ENCODE results near the gene HLCS. TPM values are rescaled to one million over a fixed set of nuclear protein-coding genes. Genes with fewer than 3 reads are reported as not detected.

The HLCS gene
- total RNA-seq, 1 donor from 2014 or later = 20.2 TPM

DNA sequence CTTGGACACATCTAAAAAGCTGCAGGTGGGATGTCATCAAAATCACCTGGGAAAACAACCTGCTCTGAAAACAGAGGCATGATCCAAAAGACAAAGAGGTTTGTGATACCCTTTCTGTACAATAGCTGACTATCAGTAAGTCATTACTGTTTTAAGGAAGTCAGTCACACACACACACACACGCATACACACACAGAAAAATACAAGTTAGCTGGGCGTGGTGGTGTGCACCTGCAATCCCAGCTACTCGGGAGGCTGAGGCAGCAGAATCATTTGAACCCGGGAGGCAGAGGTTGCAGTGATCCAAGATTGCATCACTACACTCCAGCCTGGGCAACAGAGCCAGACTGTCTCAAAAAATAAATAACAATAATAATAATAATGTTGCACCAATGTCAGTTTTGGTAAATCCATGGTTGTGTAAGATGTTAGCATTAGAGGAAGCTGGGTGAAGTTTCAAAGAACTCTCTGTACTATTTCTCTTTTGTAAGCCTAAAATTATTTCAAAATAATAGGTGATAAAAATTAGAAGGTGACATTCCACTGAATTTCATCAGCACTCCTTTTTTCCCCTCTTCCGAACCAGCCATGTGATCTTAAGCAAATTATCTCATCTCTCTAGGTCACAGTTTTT lies 9.9 kb upstream of the HLCS start:
- H3K4me1 Mint-ChIP-seq = peaks cover 12% of the 10 kb centered on the region
- H3K27me3 Mint-ChIP-seq (ENCODE audit: low read depth) = peaks cover 9% of the 10 kb centered on the region
- no peak for DNase-seq (ENCODE audit: low spot score in 2 of 2, unreplicated experiment in 2 of 2)
- H3K27ac Mint-ChIP-seq = no peak overlapping the region
- TF ChIP-seq, protein P1, sequence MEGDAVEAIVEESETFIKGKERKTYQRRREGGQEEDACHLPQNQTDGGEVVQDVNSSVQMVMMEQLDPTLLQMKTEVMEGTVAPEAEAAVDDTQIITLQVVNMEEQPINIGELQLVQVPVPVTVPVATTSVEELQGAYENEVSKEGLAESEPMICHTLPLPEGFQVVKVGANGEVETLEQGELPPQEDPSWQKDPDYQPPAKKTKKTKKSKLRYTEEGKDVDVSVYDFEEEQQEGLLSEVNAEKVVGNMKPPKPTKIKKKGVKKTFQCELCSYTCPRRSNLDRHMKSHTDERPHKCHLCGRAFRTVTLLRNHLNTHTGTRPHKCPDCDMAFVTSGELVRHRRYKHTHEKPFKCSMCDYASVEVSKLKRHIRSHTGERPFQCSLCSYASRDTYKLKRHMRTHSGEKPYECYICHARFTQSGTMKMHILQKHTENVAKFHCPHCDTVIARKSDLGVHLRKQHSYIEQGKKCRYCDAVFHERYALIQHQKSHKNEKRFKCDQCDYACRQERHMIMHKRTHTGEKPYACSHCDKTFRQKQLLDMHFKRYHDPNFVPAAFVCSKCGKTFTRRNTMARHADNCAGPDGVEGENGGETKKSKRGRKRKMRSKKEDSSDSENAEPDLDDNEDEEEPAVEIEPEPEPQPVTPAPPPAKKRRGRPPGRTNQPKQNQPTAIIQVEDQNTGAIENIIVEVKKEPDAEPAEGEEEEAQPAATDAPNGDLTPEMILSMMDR (IDR thresholded peaks at IDR 0.05; ENCODE audit: unreplicated experiment) = no peak
- H3K36me3 Mint-ChIP-seq = no peaks in the 10 kb centered on the region
- no peak overlapping the region for H3K4me3 Mint-ChIP-seq
- no peaks in the 10 kb centered on the region for H3K9me3 Mint-ChIP-seq

DNA sequence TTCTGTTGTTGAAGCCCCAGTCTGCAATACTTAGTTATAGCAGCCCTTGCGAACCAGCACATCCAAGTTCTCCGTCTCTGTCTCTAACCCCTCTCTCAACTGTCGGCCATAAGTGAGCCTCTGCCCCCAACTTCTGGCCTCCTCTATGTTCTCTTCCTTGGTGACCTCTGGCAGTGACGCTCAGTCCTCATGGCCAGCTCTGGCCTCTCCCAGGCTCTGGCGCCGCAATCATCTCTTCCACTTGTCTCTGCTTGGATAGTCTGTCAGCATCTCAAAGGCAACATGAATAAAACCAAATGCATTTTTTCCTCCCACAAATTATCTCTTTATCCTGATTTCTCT lies 8.4 kb upstream of the HLCS start:
- TF ChIP-seq, protein P1 (IDR thresholded peaks at IDR 0.05; ENCODE audit: unreplicated experiment) = no peak
- no peak for DNase-seq (ENCODE audit: low spot score in 2 of 2, unreplicated experiment in 2 of 2)
- H3K27me3 Mint-ChIP-seq (ENCODE audit: low read depth) = no peaks in the 10 kb centered on the region
- peaks cover 4% of the 10 kb centered on the region for H3K4me1 Mint-ChIP-seq
- H3K4me3 Mint-ChIP-seq = no peak overlapping the region
- no peaks in the 10 kb centered on the region for H3K36me3 Mint-ChIP-seq
- no peak overlapping the region for H3K27ac Mint-ChIP-seq
- H3K9me3 Mint-ChIP-seq = no peaks in the 10 kb centered on the region

DNA sequence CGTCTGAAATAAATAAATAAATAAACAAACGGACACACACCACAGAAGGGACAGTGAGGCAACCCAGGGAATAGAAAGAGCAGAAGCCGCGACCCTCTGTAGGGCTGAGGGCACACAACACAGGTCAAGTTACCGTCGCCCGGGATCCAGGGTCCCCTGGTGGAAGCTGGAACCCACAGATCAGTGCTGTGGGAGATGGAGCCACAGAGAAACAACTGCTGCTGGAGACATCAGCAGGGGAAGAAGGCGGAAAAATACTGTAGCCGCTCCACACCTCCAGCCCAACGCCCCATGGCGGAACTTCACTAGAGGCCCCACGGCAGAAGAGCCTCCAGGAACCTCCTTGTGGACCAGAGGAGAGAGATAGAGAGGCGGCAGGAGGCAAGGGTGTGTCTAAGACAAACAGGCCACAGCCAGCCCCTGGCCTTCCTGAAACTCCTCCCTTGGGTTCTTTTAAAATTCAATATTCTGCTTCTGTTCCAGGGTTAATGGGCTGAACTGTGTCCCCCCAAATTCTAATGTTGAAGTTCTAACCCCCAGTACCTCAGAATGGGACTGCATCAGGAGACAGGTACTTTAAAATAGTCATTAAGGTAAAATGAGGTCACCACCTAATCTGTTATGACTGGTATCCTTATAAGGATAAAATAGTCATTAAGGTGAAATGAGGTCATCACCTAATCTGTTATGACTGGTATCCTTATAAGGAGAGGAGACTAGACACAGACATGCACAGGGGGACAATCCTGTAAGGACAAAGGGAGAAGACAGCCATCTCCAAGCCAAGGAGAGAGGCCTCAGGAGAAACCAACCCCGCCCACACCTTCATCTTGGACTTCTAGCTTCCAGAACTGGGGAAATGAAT lies 7.7 kb upstream of the HLCS start:
- no peak for DNase-seq (ENCODE audit: low spot score in 2 of 2, unreplicated experiment in 2 of 2)
- Mint-ChIP-seq H3K4me1 (peaks cover 4% of the 10 kb centered on the region), H3K36me3 (no peaks in the 10 kb centered on the region), H3K27ac (no peak overlapping the region), H3K9me3 (no peaks in the 10 kb centered on the region), H3K27me3 (ENCODE audit: low read depth) (no peaks in the 10 kb centered on the region), H3K4me3 (no peak overlapping the region)
- TF ChIP-seq, protein P1 (IDR thresholded peaks at IDR 0.05; ENCODE audit: unreplicated experiment) = no peak

DNA sequence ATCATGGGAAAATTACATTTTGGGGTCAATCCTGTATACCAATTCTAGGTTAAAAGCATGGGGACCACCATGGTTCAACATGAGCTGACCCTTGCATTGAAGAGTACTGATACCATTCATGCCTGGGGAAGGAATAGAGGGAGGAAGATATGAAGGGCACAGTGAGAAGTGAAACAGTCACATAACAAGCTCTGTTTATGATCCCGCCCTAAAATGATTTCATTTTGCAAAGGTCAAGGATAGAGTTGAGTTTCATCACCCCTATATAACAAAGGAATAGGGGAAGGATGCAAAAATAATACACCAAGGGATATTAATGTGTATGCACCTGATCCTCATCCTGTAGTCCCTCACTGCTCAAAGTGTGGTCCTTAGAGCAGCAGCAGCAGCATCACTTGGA lies 2.5 kb upstream of the HLCS start:
- no peak overlapping the region for H3K27ac Mint-ChIP-seq
- DNase-seq (ENCODE audit: low spot score in 2 of 2, unreplicated experiment in 2 of 2) = no peak
- no peaks in the 10 kb centered on the region for H3K27me3 Mint-ChIP-seq (ENCODE audit: low read depth)
- H3K4me3 Mint-ChIP-seq = no peak overlapping the region
- H3K36me3 Mint-ChIP-seq = no peaks in the 10 kb centered on the region
- H3K4me1 Mint-ChIP-seq = peaks cover 12% of the 10 kb centered on the region
- TF ChIP-seq, protein P1 (IDR thresholded peaks at IDR 0.05; ENCODE audit: unreplicated experiment) = no peak
- H3K9me3 Mint-ChIP-seq = no peaks in the 10 kb centered on the region

DNA sequence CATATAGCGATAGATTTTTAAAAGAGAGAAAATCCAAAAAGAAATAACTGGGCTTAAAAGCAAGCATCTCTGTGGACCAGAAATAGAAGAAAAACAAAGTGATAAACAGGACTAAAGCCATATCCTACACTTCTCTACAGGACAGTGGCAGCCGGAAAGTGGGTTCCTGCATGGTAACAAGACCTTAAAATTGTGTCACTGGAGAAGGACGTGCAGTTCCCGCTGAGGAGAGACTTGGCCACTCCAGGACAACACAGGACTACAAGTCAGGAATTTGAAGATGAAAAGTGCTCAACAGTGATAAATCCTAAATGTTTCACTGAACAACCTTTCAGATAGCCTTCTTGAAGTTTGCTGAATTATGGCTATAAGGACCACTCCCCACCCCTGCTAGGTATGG lies 1.9 kb upstream of the HLCS start:
- Mint-ChIP-seq H3K27me3 (ENCODE audit: low read depth) (no peaks in the 10 kb centered on the region), H3K4me3 (no peak overlapping the region), H3K9me3 (no peaks in the 10 kb centered on the region), H3K4me1 (peaks cover 12% of the 10 kb centered on the region), H3K27ac (no peak overlapping the region), H3K36me3 (no peaks in the 10 kb centered on the region)
- TF ChIP-seq, protein P1 (IDR thresholded peaks at IDR 0.05; ENCODE audit: unreplicated experiment) = no peak
- no peak for DNase-seq (ENCODE audit: low spot score in 2 of 2, unreplicated experiment in 2 of 2)
